CD4-positive, alpha-beta T cell treated with Interleukin-6 for 4 hours (primary cell): Measurements from ENCODE around the gene VPS39.
A peak's percentile ranks its signal among the peaks of the same experiment; 100 is the strongest.

Source experiments
- DNase-seq: peaks from one replicate; pipeline ENCODE4 v3.0.0-alpha.2; 2020; ENCODE audit warnings: mixed read lengths

The VPS39 gene

DNA sequence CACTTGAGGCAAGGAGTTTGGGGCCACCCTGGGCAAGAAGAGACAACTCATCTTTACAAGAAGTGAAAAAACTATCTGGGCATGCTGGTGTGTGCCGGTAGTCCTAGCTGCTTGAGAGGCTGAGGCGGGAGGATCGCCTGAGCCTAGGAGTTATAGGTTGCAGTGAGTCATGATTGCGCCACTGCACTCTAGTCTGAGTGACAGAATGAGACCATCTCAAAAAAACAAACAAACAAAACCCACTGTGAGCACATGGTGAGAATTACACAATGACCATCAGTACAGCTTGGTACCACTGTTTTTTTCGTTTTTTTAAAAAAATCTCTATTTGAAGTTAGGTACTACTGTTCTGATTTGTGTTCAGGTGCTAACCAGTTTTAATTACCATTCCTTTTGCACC lies 13.6 kb downstream of the VPS39 start:
- DNase-seq: peak; percentile 5

DNA sequence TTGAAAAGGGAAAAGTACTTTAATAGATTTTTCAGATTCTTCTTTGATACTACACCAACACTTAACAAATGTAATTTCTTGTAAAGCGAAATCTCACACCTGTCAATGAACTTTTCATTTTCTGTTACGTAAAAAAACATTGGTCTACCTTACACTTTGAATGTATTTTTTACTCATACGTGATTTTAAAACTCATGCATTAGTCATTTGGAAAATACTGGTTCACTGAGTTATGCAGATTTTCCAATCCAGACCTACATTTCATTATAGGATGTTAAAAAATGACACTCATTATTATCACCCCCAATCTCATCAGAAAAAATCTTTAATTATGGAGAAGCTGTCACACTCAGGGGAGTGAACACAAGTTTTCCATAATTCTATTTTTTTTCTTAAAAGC lies 14.7 kb downstream of the VPS39 start:
- no peak for DNase-seq

DNA sequence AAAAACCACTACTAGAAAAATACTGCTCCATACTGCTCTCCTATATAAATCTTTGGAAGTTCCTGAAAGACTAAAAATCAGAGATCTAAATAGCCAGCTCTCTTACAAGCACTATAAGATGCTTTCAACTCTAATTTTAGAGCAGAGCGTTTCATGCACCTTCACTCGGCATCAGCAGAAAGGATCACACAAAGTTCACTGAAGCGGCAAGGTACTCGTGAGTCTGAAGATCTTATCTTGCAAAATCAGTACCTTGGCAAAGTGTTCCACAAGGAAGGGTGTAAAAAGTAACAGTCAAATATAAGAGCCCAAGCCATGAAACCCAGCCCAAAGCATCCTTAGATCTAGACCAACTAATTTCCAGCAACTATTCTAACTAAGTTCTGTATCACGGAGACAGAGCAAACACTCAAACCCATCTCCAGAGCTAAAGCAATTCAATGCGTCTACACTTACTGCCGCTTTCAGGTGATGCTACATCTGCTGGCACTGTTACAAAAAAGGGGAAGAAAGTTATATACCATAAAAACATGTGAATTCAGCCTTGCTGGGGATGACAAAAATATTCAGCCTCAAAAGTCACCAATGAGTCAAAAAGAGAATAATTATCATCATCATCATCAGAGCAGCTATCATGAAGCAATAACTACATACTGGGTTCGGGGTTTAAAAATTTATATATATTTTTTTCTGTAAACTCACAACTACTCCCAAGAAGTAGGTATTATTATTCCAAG lies 16.3 kb downstream of the VPS39 start:
- no peak for DNase-seq

DNA sequence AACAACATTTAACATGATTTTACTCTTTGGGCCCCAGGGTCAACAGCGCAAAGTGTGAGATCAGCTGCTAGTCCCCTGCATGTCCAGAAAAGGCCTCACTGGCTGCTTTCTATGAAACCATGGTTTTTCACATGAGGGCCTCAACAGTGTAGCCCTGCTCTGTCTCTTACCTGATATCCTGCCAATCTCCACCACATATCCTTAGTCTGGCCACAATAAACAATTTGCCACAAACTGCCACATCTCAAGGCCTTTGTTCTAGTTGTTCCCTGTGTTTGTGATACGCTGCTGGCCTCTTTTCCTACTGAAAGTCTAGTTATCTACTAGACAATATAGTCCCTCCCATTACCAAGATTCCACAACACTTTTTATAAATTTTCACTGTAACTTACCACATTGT lies 17.7 kb downstream of the VPS39 start:
- no peak for DNase-seq

DNA sequence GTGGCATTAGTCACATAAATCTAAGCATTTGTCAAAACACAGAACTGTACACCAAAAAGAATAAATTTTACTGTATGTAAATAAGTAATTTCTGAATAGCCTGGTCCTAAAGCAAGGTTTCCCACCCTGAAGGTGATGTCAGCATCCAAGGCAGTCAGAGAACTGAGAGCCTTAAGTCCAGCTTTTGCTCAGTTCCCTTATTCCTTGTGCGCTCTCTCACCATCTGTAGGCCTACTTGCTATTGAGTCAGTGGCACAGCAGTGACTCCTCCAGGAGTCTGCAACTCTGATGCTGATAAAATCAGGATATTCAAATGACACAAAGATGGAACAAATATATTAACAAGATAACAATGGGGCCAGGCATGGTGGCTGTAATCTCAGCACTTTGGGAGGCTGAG lies 22.3 kb downstream of the VPS39 start:
- DNase-seq: no peak

DNA sequence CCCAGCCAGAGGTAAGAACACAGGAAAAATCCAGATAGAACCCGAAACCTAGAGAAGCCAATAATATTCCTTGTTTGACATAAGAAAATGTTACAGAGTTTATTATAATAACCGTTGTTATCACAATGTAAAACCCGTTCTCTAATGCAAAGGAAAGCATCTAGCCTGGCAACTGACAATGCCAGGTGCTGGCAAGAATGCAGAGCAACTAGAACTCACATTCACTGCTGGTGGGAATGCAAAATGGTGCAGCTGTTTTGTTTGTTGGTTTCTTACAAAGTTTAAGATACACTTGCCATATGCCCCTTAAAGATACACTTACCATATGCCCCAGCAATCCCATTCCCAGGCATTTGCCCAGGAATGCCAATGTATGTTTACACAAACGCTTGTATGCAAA lies 23.4 kb downstream of the VPS39 start:
- no peak for DNase-seq

DNA sequence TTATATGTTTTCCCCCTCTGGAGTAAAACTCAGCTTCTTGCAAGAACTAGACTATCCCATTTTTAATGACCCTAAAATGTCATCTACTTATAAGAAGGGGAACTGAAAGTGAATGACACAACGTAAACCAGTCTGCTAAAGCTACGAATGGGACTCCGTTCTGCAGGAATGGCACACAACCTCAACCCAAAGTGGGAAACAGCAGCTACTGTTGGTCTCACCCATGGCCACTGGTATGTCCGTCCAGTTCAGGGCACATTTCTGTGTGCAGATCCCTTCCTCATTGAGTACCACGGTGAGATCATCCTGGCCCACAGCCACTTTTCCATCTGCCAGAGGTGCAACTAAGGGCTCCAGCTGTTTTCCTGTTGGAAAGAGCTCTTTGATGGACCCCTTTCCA lies 23.8 kb downstream of the VPS39 start:
- DNase-seq: no peak

DNA sequence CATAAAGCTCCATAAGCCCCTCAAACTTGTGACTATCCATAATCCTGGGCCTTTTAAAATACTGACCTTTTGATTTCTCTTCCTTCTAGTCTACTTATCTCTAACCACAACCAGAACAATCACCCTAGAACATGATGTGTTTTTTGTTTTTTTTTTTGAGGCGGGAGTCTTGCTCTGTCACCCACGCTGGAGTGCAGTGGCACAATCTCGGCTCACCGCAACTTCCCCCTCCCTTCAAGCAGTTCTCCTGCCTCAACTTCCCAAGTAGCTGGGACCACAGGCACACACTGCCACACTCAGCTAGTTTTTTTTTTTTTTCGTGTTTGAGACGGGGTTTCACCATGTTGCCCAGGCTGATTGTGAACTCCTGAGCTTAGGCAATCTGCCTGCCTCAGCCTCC lies 25.1 kb downstream of the VPS39 start:
- DNase-seq: no peak

DNA sequence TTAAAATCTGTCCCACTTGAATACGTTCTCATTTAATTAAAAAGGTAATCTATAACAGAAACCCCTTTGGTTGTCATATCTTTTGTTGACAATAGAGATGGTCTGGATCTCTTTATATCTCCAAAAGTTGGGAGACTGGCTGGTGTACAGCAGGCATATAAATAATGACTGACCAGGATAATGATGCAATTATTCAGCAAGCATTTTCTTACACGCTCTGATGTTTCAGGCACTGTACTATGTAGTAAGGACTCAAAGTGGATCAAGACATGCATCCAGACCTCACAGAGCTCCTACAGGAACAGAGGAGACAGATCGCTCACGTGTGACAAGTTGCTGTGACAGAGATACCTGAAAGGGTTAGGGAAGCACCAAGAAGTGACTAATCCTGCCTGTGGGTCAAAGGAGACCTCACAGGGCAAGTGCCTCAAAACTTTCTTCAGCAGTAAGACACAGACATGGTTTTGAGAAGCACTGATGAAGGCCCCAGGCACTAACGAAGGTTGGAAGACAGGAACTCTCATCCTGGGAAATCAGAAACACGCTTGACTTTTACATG lies 25.7 kb downstream of the VPS39 start:
- DNase-seq: no peak

DNA sequence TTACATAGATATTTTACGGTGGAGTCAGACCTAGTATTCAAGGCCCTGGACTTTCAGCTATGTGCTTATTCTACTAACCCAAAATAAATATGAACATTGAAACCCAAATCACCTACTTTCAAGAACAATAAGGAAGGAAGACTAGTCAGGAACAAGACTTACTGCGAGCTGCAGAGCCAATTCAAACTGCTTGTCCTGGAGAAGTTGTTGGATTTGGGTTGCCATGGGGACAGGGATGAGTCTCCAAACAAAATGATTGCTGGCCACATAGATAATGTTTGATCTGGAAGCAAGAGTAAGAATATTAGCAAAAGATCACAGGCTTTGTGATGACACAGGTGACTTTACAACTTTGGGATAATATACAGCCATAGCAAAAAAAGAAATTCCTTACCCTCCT lies 30.0 kb downstream of the VPS39 start:
- DNase-seq: no peak

DNA sequence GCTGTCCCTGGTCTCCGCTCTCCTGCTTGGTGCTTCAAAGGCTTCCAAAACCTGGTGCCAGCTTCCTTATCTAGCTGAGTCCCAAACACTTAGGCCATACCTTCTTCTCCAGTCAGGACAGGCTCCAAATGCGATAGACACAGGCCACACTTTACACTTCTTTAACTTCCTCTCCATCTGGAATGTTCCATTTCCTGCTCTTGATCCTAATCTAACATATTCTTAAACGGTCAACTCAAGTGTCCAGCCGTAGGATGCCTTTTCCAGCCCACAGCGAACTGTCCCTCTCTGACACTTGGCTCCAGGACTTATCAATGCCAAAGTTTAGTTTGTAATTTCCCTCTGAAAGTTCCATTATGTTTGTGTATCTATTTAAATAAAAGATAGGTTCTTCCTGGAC lies 32.4 kb downstream of the VPS39 start:
- no peak for DNase-seq

DNA sequence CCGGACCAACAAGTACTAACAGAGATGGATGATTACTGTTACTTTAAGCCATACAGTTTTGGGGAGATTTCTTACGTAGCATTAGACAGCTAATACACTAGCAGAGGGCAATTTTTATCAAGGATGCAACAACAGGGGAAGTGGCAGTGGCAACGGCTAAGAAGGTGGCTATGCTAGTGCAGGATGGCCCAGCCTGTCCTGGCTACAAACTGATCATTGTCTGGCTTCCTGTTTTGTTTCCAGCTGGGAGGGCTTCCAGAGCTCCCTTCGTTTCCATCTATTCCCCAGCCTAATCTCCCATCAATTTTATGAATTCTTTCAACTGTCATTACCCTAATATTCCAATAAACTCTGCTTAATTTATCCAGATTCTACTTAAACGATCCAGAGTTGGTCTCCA lies 35.6 kb downstream of the VPS39 start:
- no peak for DNase-seq

DNA sequence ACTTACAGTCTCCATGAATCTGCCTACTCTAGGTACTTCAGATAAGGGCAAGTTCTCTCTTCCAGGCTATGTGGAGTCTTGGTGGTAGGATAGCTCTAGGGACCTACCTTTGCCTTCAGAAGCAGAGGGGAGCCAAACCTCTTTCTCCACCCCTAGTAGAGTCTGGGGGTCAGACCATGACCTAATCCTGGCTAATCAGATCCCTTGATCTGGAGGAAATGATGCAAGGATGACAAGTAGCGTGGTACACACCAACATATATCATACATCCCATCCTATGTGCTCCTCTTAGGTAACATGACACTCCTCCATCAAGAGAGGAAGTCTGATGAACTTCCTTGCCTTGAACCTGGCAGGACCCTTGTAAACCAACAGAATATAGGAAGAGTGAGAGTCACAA lies 36.3 kb downstream of the VPS39 start:
- DNase-seq: no peak

DNA sequence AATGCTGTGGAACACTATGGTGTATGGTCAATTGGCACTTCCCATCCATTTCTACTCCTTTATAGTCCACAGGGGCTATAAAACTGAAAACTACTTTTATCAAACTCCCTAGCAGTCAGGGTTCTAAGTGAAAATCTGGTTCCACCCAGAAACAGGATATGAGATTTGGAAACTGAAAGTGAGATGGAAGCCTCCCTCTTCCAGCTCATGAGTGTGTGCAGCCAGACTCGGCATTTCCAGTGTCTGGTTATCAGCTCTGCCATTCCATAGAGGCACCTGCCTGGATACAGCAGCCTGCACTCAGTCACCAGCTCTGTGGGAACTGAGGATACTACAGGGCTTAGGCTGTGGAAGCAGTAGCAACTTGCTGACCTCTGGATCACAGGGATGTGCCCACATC lies 37.0 kb downstream of the VPS39 start:
- DNase-seq: no peak

DNA sequence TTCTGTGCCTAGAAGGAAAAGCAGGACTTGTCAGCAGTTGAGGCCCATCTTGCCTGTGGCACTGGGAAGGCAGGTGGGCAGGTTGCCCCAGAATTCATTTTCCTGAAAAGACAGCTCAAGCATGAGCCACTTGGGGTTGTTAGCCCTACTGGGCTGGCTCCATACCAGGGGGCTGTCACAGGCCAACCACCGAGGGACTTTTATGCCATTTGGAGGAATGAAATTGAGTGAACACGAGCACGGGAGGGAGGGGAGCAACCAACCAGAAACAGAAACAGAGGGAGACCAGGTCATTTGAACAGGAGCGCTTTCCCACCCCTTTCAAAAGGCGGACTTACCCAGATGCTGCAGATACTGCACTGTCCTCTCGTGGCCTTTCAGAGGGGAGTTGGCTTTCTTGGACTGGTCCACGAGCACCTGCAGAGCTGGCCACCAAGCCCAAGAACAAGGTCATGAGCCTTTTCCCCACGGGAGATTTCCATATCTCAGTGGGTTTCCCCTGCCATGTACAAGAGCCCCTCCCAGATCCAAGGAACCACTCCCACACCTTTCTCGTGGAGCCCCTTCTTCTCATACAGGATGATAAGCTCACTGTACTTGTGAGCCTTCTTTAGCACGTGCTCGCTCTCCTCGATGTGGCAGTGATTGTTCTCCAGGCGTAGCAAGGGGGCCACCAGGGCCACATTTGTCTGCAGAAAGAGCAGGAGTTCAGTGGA lies 41.7 kb downstream of the VPS39 start:
- DNase-seq: no peak

DNA sequence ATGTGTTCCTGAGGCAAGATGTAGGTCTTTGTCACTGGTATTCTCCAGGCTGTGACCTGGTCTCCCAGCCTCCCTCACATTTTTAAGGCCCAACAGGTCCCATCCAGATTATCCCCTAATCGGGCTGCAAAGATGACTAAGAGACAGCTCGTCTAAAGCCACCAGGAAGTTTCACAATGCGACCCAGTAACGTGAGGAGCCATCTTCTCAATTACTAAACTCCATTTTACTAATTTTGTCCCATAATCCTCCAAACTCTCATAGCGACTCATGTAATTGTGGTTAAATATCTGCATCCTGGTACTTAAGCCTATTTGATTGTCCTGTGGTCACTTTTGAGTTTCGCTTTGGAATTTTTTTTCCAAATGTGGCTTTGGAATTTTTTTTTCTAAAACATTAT lies 43.0 kb downstream of the VPS39 start:
- no peak for DNase-seq

DNA sequence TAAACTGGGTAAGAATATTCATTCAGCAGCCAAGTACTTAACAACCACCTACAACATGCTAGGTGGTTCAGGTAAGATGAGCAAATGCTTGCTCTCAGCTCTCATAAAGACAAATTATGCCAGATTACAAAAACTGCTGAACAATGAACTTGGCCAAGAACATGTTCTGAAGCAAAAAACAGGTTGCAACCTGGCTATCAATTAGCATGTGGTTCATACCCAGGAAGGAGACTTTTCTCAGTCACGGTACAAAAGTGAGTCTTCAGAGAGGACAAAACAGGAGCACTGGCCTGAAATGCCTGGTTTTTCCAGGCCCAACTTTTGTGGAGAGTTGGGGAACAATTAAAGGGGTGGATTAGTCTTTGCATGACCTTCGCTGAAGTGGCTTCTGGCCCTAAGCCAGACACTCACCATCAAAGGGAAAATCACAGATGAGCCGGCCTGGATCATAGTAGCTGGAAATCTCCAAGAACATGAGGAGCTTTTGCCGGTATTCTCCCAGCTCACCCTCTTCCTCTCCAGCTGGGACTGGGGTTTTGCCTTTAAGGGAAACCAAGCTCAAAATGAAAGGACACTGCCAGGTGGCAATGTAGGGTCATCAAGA lies 44.1 kb downstream of the VPS39 start:
- DNase-seq: no peak

DNA sequence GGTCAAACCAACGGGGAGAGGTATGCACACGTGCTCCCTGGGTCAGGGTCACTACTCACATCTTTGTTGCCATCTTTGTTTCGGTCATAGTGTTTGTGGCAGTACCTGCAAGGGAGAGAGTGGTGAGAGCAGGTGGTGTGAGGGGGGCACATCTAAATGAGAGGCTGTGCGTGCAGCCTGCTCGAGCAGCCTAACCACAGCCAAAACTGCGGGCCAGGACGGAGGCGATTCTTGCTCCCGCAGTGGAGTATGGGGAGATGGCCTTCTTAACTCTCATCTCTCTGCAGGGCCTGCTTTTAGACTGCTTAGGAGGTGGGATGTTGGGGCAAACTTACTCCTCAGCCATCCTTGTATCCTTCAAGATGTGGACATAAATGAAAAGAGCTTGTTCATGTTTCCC lies 44.8 kb downstream of the VPS39 start:
- DNase-seq: no peak

DNA sequence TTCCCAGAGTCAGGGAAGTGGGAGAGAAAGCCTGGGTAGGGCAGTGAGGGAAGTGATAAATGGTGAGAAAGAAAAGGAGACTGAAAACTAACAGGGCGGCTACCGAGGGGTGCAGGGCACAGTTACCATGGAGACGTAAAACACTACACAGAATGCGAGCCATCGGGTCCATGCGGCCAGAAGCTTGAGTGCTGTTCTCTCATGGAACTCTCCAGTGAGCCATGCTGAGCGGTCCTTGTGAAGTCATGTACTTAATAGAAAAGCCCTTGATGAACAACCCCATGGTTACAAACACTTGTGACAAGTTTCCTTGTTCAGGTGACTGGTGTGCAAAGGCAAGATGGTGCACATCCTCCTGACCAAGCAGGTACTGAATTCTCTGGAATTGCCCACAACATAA lies 48.0 kb downstream of the VPS39 start:
- no peak for DNase-seq

DNA sequence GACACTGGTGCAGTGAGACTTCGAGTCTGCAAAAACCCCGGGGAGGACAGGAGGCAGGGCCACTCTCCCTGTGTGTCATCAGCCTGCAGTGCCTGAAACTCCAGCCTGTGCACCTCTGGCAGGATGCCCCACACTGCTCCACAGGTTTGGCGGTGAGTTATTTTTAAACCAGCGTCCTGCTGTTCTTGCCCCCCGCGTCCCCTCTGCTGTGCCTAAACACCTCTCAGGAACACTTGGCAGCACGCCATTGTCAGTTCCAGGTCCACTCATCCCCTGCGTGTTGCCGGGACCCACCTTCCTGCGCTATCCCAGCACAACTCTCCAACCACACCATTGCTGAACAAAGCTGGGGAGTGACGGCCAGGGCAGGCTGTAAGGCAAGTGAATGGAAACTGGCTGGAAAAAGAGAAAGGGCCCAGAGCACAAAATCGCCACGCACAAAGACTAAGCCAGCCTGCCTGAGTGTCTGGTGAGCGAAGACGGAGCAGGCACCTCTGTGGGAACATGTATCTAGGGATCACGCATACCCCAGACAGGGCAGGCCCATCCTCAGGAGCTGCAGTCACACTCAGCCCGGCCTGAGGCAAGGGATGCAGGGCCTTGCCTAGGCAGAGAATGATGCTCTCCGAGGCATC lies 48.6 kb downstream of the VPS39 start:
- no peak for DNase-seq

DNA sequence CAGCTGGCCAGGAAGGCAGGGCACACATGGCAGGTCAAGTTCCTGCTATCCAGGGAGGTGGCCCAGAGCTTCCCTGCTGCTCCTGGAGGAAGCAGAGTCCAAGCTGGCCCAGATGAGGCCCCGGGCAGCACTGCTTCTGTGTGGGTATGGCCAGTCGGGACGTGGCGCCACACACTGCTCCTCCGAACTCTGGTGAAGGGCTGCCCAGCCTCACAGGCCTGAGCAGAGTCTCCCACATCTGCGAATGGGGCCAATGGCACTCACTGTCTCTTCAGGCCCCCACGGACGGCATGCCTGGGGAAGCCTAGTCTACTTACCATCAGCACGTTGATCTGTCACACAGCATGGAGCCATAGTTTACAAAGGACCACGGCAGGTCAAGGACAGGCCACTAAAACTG lies 49.2 kb downstream of the VPS39 start:
- DNase-seq: no peak

DNA sequence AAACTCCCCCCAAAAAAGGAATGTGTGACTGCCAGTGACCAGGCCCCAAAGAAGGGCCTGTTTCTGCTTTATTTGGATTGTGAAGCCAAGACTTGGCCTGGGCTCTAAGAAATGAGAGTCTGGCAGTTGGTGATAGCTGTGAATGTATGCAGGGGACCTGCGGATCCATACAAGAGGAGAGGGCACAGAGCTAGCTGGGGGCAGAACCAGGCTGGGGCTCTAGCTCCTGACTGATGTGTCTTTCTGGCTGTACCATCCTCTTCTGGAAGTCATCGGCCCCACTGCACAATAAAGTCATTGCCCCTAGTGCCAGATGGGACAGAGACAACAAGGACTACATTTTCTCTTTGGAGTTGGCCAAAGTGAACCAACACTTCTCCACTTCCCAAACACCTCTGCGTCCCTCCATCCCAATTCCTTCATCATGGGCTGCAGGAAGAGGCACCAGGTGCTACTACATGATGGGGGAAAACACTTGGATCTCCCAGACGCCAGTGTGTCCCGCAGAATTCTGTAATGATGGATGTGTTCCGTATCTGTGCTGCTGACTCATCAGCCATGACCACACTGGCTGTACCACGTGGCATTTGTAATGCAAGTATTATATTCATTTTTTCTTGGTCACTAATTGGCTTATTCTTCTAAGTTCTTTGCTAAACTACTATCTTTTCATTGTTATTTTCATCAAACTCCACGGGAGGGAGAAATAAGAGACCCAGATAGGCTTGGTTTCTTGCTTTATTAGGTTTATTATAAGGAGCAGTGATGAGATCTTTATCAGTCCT lies 49.9 kb downstream of the VPS39 start:
- DNase-seq: no peak

DNA sequence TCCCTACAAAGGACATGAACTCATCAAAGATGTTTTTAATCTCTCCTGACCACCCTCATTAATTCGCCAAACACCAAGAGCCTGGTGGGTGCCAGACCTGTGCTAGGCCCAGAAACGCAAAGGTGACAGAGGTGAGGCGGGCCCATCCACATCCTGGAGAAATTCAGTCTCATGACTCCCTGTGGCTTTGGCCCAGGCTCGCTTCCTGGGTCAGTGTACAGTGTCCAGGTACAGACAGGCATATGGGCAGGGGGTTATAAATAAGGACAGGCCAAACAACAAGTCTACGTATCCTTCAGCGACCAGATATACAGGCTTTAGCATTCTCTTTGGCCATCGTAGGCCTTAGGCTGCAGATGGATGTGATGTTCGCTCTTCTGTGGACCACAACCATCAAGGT lies 50.7 kb downstream of the VPS39 start:
- no peak for DNase-seq
